ENCODE measurements around the gene PLP1. TPM values are rescaled to one million over a fixed set of nuclear protein-coding genes. Genes with fewer than 3 reads are reported as not detected.

PLP1 gene
- total and polyA plus RNA-seq, 2 of the 8 experiments (the other 6 are each of a cell fraction or from before 2014, with no cell fraction given) = 49.2 to 218 TPM

GRCh38 chrX:103781706-103782105 lies 5.1 kb downstream of the PLP1 start:
- ChIA-PET CTCF (ENCODE audit: partially characterized antibody) (interaction anchor here (1.4 kb wide), 1 partner anchor 77 kb away, joined by 3 read pairs; no protein-coding TSS in a partner anchor), POLR2A (ENCODE audit: partially characterized antibody) (interaction anchor here (1.7 to 4.2 kb wide), 2 partner anchors 8 to 11 kb away, joined by 7 to 16 read pairs; no protein-coding TSS in a partner anchor)
- H2AK5ac ChIP-seq (ENCODE audit: low read depth, low read length) = no peak overlapping the region
- H3K4ac ChIP-seq (replicated peaks; ENCODE audit: insufficient read length, low read depth, low read length) = no peak overlapping the region
- no peak overlapping the region for H2BK20ac ChIP-seq (ENCODE audit: low read length)
- no peaks in the 10 kb centered on the region for H3K27me3 ChIP-seq (replicated peaks in 1 of 4; ENCODE audit: control insufficient read depth in 3 of 4, extremely low read depth in 1 of 4, insufficient read depth in 3 of 4, low read length in 3 of 4)
- no peak overlapping the region for H4K5ac ChIP-seq (ENCODE audit: insufficient read length, low read depth, low read length)
- H2BK5ac ChIP-seq (ENCODE audit: low read depth, low read length) = no peak overlapping the region
- H2AFZ ChIP-seq (ENCODE audit: low read length) = no peak overlapping the region
- no peaks in the 10 kb centered on the region; the same call in 1 of the 2 replicates for H3K79me1 ChIP-seq (ENCODE audit: low read depth, low read length)
- H3K4me3 ChIP-seq (ENCODE audit: extremely low read depth in 1 of 4, insufficient read depth in 2 of 4, low read depth in 3 of 4, low read length in 4 of 4) = no peak overlapping the region
- no peaks in the 10 kb centered on the region for H3K9me3 ChIP-seq (ENCODE audit: insufficient read depth in 2 of 2, low read depth in 1 of 2, low read length in 1 of 2)
- H3K56ac ChIP-seq (replicated peaks; ENCODE audit: insufficient read length, low read depth, low read length) = no peak overlapping the region
- no peak overlapping the region for H3K23ac ChIP-seq (ENCODE audit: insufficient read length)
- peaks cover 0 to 57% (median 21%) of the 10 kb centered on the region in 4 experiments; a peak in 6 of 8 replicates for H3K36me3 ChIP-seq (ENCODE audit: control insufficient read depth in 2 of 4, insufficient read depth in 4 of 4, low read length in 3 of 4)
- H3K27ac ChIP-seq (ENCODE audit: low read depth, low read length) = no peak overlapping the region
- H3K18ac ChIP-seq (ENCODE audit: extremely low read depth, low read length) = no peak overlapping the region
- no peak overlapping the region for H3K14ac ChIP-seq (ENCODE audit: insufficient read length)
- H3K4me2 ChIP-seq (ENCODE audit: insufficient read depth in 1 of 2, low read depth in 2 of 2, low read length in 2 of 2) = no peak overlapping the region
- no peaks in the 10 kb centered on the region for H4K20me1 ChIP-seq (replicated peaks in 1 of 2; ENCODE audit: control insufficient read depth in 1 of 2, insufficient read depth in 2 of 2, low read length in 2 of 2)
- H3K79me2 ChIP-seq (ENCODE audit: control insufficient read depth in 1 of 2, insufficient read depth in 2 of 2, low read length in 2 of 2) = no peaks in the 10 kb centered on the region
- H3K4me1 ChIP-seq (replicated peaks in 1 of 4; ENCODE audit: control insufficient read depth in 3 of 4, insufficient read depth in 4 of 4, low read length in 3 of 4) = no peaks in the 10 kb centered on the region
- no peak overlapping the region for H4K91ac ChIP-seq (replicated peaks; ENCODE audit: insufficient read length, low read length)
- H3K9ac ChIP-seq (replicated peaks in 1 of 4; ENCODE audit: extremely low read depth in 1 of 4, low read depth in 3 of 4, low read length in 3 of 4) = no peak overlapping the region
- no peak overlapping the region for H2BK12ac ChIP-seq (ENCODE audit: low read depth, low read length)
- WGBS, 2 experiments (ENCODE audit: extremely low coverage in 1 of 2, insufficient coverage in 1 of 2, insufficient read length in 1 of 2, insufficient replicate concordance in 2 of 2, low coverage in 1 of 2, low lambda C conversion rate in 2 of 2, missing lambda C conversion rate in 1 of 2) = 100% methylated on average over 1 of the region's 1 CpG; no CpG with 5 or more reads in 1 of the 2 experiments
- no peak for DNase-seq (ENCODE audit: low read depth in 1 of 2, low spot score in 2 of 2)
- no peaks in the 10 kb centered on the region for H3K23me2 ChIP-seq (ENCODE audit: low read depth, low read length)
- H2BK15ac ChIP-seq (ENCODE audit: low read length) = no peak overlapping the region
- no peak overlapping the region for H4K8ac ChIP-seq (ENCODE audit: extremely low read depth, insufficient read depth, low read length)
- no peak for FAIRE-seq
- H2BK120ac ChIP-seq (replicated peaks; ENCODE audit: low read depth, low read length) = no peak overlapping the region
- TF ChIP-seq MAFK (IDR thresholded peaks at IDR 0.05; ENCODE audit: low read depth, low read length) = no peak
- no peak for TF ChIP-seq USF2 (IDR thresholded peaks at IDR 0.05; ENCODE audit: low read length)
